ENCODE measurements around the gene CLK1. TPM values are rescaled to one million over a fixed set of nuclear protein-coding genes. Genes with fewer than 3 reads are reported as not detected.

CLK1 gene
- total and polyA plus RNA-seq, 9 of the 15 experiments (the other 6 are each of a cell fraction or from before 2014, with no cell fraction given), result 29.3 to 99.2 (median 47.0) TPM

DNA sequence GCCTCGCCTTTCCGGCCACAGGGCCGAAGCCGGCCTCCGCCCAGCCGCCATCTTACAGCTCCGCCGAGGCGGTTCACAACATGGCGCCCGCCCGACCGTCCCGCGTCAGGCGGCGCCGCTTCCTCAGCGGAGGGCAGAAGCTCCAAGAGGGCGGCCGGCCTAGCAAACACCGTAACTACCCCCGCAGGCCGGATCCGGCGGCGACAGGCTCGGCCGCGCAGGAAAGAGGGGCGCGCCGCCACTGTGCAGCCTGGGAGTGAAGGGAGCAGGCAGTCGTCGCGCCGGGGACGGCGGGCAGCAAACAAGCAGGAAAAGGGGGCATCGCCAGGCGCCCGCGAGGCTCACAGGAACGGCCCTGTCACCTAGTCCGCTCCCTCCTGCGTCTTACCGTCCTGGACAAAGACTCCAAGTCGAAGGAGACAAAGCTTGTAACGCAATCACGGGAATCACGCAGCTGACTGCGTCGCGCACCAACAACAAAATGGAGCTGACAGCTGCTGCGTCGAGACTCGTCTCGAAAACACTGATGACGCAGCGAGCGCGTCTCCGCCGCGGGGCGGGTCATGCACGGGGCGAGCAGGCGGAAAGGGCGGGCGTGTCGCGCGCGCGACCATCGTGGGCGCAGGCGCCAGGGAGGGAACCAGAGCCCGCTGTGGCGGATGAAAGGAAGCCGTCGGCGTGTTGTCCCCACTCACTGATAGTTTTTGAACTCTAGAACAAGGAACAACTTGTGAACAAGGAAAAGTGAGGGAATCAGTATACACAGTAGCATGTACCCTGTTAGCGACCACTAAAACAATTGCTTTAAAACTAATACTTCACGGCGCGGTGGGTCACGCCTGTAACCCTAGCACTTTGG lies at the start of gene CLK1 (continued):
- TF ChIP-seq LARP7 (IDR thresholded peaks at IDR 0.05) (no peak), SPI1 (IDR thresholded peaks at IDR 0.05; ENCODE audit: borderline replicate concordance, low read depth, low read length) (no peak), ZNF3 (CRISPR knock-in tag; IDR thresholded peaks at IDR 0.05) (no peak), POLR2H (tag; IDR thresholded peaks at IDR 0.05; ENCODE audit: low read depth) (peak; percentile 95), NFIX (CRISPR knock-in tag; IDR thresholded peaks at IDR 0.05; ENCODE audit: low read depth) (no peak), EGR1 (conservative IDR thresholded peaks at IDR 0.05) (0 out of 2 replicates have a peak, but pooled peaks have one; percentile 9), ZNF165 (CRISPR knock-in tag; IDR thresholded peaks at IDR 0.05; ENCODE audit: borderline replicate concordance) (no peak), ZZZ3 (IDR thresholded peaks at IDR 0.05) (no peak), SIX5 (IDR thresholded peaks at IDR 0.05; ENCODE audit: borderline replicate concordance in 1 of 2, insufficient read depth in 1 of 2, low read depth in 1 of 2, low read length in 2 of 2) (no peak), TBP (optimal IDR thresholded peaks at IDR 0.05; ENCODE audit: low read depth, low read length) (peak; percentile 95), CHD1 (IDR thresholded peaks at IDR 0.05; ENCODE audit: low read length) (no peak), PHTF2 (CRISPR knock-in tag; IDR thresholded peaks at IDR 0.05) (no peak), EHMT2 (IDR thresholded peaks at IDR 0.05) (no peak), SAFB2 (IDR thresholded peaks at IDR 0.05; ENCODE audit: borderline replicate concordance, low read depth, low read length, severe bottlenecking) (no peak), SMAD4 (CRISPR knock-in tag; conservative IDR thresholded peaks at IDR 0.05) (peak; percentile 78), TCF3 (CRISPR knock-in tag; IDR thresholded peaks at IDR 0.05) (peak; percentile 21), ZNF551 (CRISPR knock-in tag; IDR thresholded peaks at IDR 0.05) (no peak), IRF2 (CRISPR knock-in tag; IDR thresholded peaks at IDR 0.05) (no peak), NR3C1 (CRISPR knock-in tag; IDR thresholded peaks at IDR 0.05) (no peak), EWSR1 (IDR thresholded peaks at IDR 0.05; ENCODE audit: borderline replicate concordance, low read depth, partially characterized antibody) (no peak)
- TF ChIP-seq, protein P1, sequence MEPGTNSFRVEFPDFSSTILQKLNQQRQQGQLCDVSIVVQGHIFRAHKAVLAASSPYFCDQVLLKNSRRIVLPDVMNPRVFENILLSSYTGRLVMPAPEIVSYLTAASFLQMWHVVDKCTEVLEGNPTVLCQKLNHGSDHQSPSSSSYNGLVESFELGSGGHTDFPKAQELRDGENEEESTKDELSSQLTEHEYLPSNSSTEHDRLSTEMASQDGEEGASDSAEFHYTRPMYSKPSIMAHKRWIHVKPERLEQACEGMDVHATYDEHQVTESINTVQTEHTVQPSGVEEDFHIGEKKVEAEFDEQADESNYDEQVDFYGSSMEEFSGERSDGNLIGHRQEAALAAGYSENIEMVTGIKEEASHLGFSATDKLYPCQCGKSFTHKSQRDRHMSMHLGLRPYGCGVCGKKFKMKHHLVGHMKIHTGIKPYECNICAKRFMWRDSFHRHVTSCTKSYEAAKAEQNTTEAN (CRISPR knock-in tag; IDR thresholded peaks at IDR 0.05), result 0 out of 2 replicates have a peak, but pooled peaks have one; percentile 15
- TF ChIP-seq, protein P2, sequence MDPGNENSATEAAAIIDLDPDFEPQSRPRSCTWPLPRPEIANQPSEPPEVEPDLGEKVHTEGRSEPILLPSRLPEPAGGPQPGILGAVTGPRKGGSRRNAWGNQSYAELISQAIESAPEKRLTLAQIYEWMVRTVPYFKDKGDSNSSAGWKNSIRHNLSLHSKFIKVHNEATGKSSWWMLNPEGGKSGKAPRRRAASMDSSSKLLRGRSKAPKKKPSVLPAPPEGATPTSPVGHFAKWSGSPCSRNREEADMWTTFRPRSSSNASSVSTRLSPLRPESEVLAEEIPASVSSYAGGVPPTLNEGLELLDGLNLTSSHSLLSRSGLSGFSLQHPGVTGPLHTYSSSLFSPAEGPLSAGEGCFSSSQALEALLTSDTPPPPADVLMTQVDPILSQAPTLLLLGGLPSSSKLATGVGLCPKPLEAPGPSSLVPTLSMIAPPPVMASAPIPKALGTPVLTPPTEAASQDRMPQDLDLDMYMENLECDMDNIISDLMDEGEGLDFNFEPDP (CRISPR knock-in tag; IDR thresholded peaks at IDR 0.05), result no peak
- TF ChIP-seq, protein P3, sequence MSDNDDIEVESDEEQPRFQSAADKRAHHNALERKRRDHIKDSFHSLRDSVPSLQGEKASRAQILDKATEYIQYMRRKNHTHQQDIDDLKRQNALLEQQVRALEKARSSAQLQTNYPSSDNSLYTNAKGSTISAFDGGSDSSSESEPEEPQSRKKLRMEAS (CRISPR knock-in tag; IDR thresholded peaks at IDR 0.05), result peak; percentile 93
- TF ChIP-seq, protein P4, sequence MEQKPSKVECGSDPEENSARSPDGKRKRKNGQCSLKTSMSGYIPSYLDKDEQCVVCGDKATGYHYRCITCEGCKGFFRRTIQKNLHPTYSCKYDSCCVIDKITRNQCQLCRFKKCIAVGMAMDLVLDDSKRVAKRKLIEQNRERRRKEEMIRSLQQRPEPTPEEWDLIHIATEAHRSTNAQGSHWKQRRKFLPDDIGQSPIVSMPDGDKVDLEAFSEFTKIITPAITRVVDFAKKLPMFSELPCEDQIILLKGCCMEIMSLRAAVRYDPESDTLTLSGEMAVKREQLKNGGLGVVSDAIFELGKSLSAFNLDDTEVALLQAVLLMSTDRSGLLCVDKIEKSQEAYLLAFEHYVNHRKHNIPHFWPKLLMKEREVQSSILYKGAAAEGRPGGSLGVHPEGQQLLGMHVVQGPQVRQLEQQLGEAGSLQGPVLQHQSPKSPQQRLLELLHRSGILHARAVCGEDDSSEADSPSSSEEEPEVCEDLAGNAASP (IDR thresholded peaks at IDR 0.05), result no peak

Measured in K562 (cell line).